Measurements from ENCODE around the gene MTTP. TPM values are rescaled to one million over a fixed set of nuclear protein-coding genes. Genes with fewer than 3 reads are reported as not detected.
A peak's percentile ranks its signal among the peaks of the same experiment; 100 is the strongest.

MTTP gene
- total and polyA plus RNA-seq, 12 donors: 0.23 to 5.9 (median 3.0) TPM

GRCh38 chr4:99536271-99536670, 38.4 kb upstream of the MTTP start:
- TF ChIP-seq CTCF (IDR thresholded peaks at IDR 0.05): no peak
- DNase-seq (peak; percentile 4 to 31), ATAC-seq (peak in 3 of 8 donors; percentile 62 to 67 (median 67))
- 39 to 60% methylated on average over 2 of the region's 2 CpGs for WGBS, 2 donors
- Histone ChIP-seq H3K4me1 (no peaks in the 10 kb centered on the region), H3K9me3 (no peaks in the 10 kb centered on the region), H3K36me3 (no peaks in the 10 kb centered on the region), H3K27ac (no peak overlapping the region), H3K4me3 (no peak overlapping the region), H3K27me3 (no peaks in the 10 kb centered on the region)
- intact Hi-C loops (cut with DNase I): no loop called here

GRCh38 chr4:99536848-99537247, 37.8 kb upstream of the MTTP start:
- Histone ChIP-seq H3K27me3 (no peaks in the 10 kb centered on the region), H3K27ac (no peak overlapping the region), H3K36me3 (no peaks in the 10 kb centered on the region), H3K4me1 (no peaks in the 10 kb centered on the region), H3K9me3 (no peaks in the 10 kb centered on the region), H3K4me3 (no peak overlapping the region)
- WGBS, 2 donors: 65 to 76% methylated on average over 2 of the region's 2 CpGs
- TF ChIP-seq CTCF (IDR thresholded peaks at IDR 0.05): no peak
- DNase-seq (no peak), ATAC-seq (no peak)
- intact Hi-C loops (cut with DNase I): no loop called here

DNA sequence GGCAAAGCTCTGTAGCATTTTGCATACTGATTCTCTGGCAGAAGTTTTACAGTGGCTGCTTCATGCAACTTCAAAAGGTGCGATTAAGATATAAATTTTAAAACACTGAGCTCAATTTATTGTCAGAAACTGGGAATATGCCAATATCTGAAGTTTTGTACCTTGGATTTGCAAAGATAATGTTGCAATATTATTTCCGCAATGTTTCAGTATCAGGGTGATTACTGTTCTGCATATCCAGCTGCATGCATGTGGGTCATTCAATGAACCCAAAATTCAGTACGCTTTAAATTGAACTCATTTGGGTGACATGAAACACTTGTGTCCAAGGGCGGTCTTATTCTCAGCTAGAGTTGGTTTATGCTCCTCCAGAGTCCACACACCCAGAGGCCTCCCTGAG, 37.0 kb upstream of the MTTP start:
- no peaks in the 10 kb centered on the region for H3K27me3 ChIP-seq
- no peak overlapping the region for H3K4me3 ChIP-seq
- TF ChIP-seq CTCF (IDR thresholded peaks at IDR 0.05): no peak
- H3K4me1 ChIP-seq: no peaks in the 10 kb centered on the region
- H3K36me3 ChIP-seq: no peaks in the 10 kb centered on the region
- H3K27ac ChIP-seq: no peak overlapping the region
- H3K9me3 ChIP-seq: no peaks in the 10 kb centered on the region
- DNase-seq: no peak
- no peak for ATAC-seq
- intact Hi-C loops (cut with DNase I): no loop called here
- 80 to 95% methylated on average over 4 of the region's 4 CpGs for WGBS, 2 donors

- ATAC-seq: no peak
- no peaks in the 10 kb centered on the region for H3K27me3 ChIP-seq
- no peak overlapping the region for H3K27ac ChIP-seq
- no peaks in the 10 kb centered on the region for H3K4me1 ChIP-seq
- intact Hi-C loops (cut with DNase I): no loop called here
- peaks cover 0 to 8% (median 0%) of the 10 kb centered on the region in 11 donors for H3K9me3 ChIP-seq
- no peak for DNase-seq
- no peak overlapping the region for H3K4me3 ChIP-seq
- no peak for TF ChIP-seq CTCF (IDR thresholded peaks at IDR 0.05)
- H3K36me3 ChIP-seq: no peaks in the 10 kb centered on the region
These were observed 34.2 kb upstream of the MTTP start for GRCh38 chr4:99540277-99540939.
